ENCODE data around the gene ITGA2B.

Gene ITGA2B

GRCh38 chr17:44384281-44384822 is 5.1 kb downstream of the ITGA2B start:
- DNase-seq (ENCODE audit: extremely low read depth, low read depth): no peak
- no peak for TF ChIP-seq CTCF (IDR thresholded peaks at IDR 0.05; ENCODE audit: low read depth, low read length, missing control alignments)
- no peak overlapping the region for H3K4me3 ChIP-seq (replicated peaks; ENCODE audit: low read depth, low read length)

GRCh38 chr17:44383861-44384260 is 5.6 kb downstream of the ITGA2B start:
- no peak overlapping the region for H3K4me3 ChIP-seq (replicated peaks; ENCODE audit: low read depth, low read length)
- no peak for DNase-seq (ENCODE audit: extremely low read depth, low read depth)
- no peak for TF ChIP-seq CTCF (IDR thresholded peaks at IDR 0.05; ENCODE audit: low read depth, low read length, missing control alignments)

- no peak overlapping the region for H3K4me3 ChIP-seq (replicated peaks; ENCODE audit: low read depth, low read length)
- DNase-seq (ENCODE audit: extremely low read depth, low read depth): no peak
- no peak for TF ChIP-seq CTCF (IDR thresholded peaks at IDR 0.05; ENCODE audit: low read depth, low read length, missing control alignments)
Measured at GRCh38 chr17:44383363-44383762, 6.1 kb downstream of the ITGA2B start.

GRCh38 chr17:44382917-44383316 is 6.5 kb downstream of the ITGA2B start:
- no peak for DNase-seq (ENCODE audit: extremely low read depth, low read depth)
- no peak overlapping the region for H3K4me3 ChIP-seq (replicated peaks; ENCODE audit: low read depth, low read length)
- no peak for TF ChIP-seq CTCF (IDR thresholded peaks at IDR 0.05; ENCODE audit: low read depth, low read length, missing control alignments)

- no peak overlapping the region for H3K4me3 ChIP-seq (replicated peaks; ENCODE audit: low read depth, low read length)
- no peak for DNase-seq (ENCODE audit: extremely low read depth, low read depth)
- TF ChIP-seq CTCF (IDR thresholded peaks at IDR 0.05; ENCODE audit: low read depth, low read length, missing control alignments): no peak
Measured at GRCh38 chr17:44381810-44382305, 7.6 kb downstream of the ITGA2B start.

- no peak for TF ChIP-seq CTCF (IDR thresholded peaks at IDR 0.05; ENCODE audit: low read depth, low read length, missing control alignments)
- no peak overlapping the region for H3K4me3 ChIP-seq (replicated peaks; ENCODE audit: low read depth, low read length)
- DNase-seq (ENCODE audit: extremely low read depth, low read depth): no peak
Measured at GRCh38 chr17:44380767-44381166, 8.7 kb downstream of the ITGA2B start.

GRCh38 chr17:44379887-44380286 is 9.6 kb downstream of the ITGA2B start:
- DNase-seq (ENCODE audit: extremely low read depth, low read depth): no peak
- H3K4me3 ChIP-seq (replicated peaks; ENCODE audit: low read depth, low read length): no peak overlapping the region
- TF ChIP-seq CTCF (IDR thresholded peaks at IDR 0.05; ENCODE audit: low read depth, low read length, missing control alignments): no peak
